HEK293 (cell line): ENCODE data around the gene CFAP119.

Experiments used
- GLIS1 ChIP-seq: fragments of 450-650 bp; formaldehyde crosslinking; IDR thresholded peaks from 2 replicates; pipeline ENCODE4 v1.5.1; 2016; ENCODE audit warnings: missing biosample characterization, missing genetic modification characterization
- HOXC10 ChIP-seq: sonication (generic); formaldehyde crosslinking; IDR thresholded peaks from 2 replicates; pipeline ENCODE4 v1.8.1; 2023; ENCODE audit warnings: mild to moderate bottlenecking, missing genetic modification reagents
- IKZF3 ChIP-seq: fragments of 450-650 bp; IDR thresholded peaks from 2 replicates; pipeline ENCODE4 v1.5.0; 2018; ENCODE audit warnings: missing biosample characterization, mild to moderate bottlenecking, missing genetic modification characterization, moderate library complexity
- OVOL3 ChIP-seq: fragments of 450-650 bp; formaldehyde crosslinking; IDR thresholded peaks from 2 replicates; pipeline ENCODE4 v1.5.1; 2016; ENCODE audit warnings: missing biosample characterization, missing genetic modification characterization
- REST ChIP-seq: fragments of 450-650 bp; formaldehyde crosslinking; IDR thresholded peaks from 2 replicates; pipeline ENCODE4 v1.5.1; 2016; ENCODE audit warnings: missing biosample characterization, missing genetic modification characterization
- TRIM28 ChIP-seq: IDR thresholded peaks from 2 replicates; pipeline ENCODE4 v1.6.1; 2011; ENCODE audit warnings: low read length, control low read depth, borderline replicate concordance
- TSHZ1 ChIP-seq: fragments of 450-650 bp; formaldehyde crosslinking; IDR thresholded peaks from 2 replicates; pipeline ENCODE4 v1.5.1; 2016; ENCODE audit warnings: missing biosample characterization, missing genetic modification characterization, borderline replicate concordance
- WT1 ChIP-seq: fragments of 450-650 bp; formaldehyde crosslinking; IDR thresholded peaks from 2 replicates; pipeline ENCODE4 v1.5.1; 2016; ENCODE audit warnings: missing biosample characterization, missing genetic modification characterization
- ZBTB8A ChIP-seq: fragments of 450-650 bp; formaldehyde crosslinking; IDR thresholded peaks from 2 replicates; pipeline ENCODE4 v1.5.1; 2016; ENCODE audit warnings: missing biosample characterization, missing genetic modification characterization
- ZEB2 ChIP-seq: fragments of 450-650 bp; formaldehyde crosslinking; IDR thresholded peaks from 2 replicates; pipeline ENCODE4 v1.5.1; 2016; ENCODE audit warnings: missing biosample characterization, missing genetic modification characterization
- ZFHX2 ChIP-seq: fragments of 450-650 bp; formaldehyde crosslinking; conservative IDR thresholded peaks from 2 replicates; pipeline ENCODE4 v1.5.1; 2016; ENCODE audit warnings: missing biosample characterization, missing genetic modification characterization
- ZNF146 ChIP-seq: fragments of 450-650 bp; formaldehyde crosslinking; IDR thresholded peaks from 2 replicates; pipeline ENCODE4 v1.5.1; 2016; ENCODE audit warnings: missing biosample characterization, missing genetic modification characterization
- ZNF184 ChIP-seq: fragments of 450-650 bp; IDR thresholded peaks from 2 replicates; pipeline ENCODE4 v1.5.1; 2018; ENCODE audit warnings: missing biosample characterization, mild to moderate bottlenecking, missing genetic modification characterization
- ZNF223 ChIP-seq: fragments of 450-650 bp; formaldehyde crosslinking; IDR thresholded peaks from 2 replicates; pipeline ENCODE4 v1.5.1; 2016; ENCODE audit warnings: missing biosample characterization, missing genetic modification characterization
- ZNF341 ChIP-seq: fragments of 450-650 bp; formaldehyde crosslinking; IDR thresholded peaks from 2 replicates; pipeline ENCODE4; 2016; ENCODE audit warnings: low read depth, missing biosample characterization, missing genetic modification characterization
- ZNF398 ChIP-seq: fragments of 450-650 bp; formaldehyde crosslinking; IDR thresholded peaks from 2 replicates; pipeline ENCODE4 v1.5.1; 2017; ENCODE audit warnings: missing biosample characterization, missing genetic modification characterization
- ZNF513 ChIP-seq: fragments of 450-650 bp; IDR thresholded peaks from 2 replicates; pipeline ENCODE4 v1.5.1; 2018; ENCODE audit warnings: missing biosample characterization, missing genetic modification characterization
- ZNF558 ChIP-seq: fragments of 450-650 bp; formaldehyde crosslinking; IDR thresholded peaks from 2 replicates; pipeline ENCODE4 v1.5.1; 2016; ENCODE audit warnings: missing biosample characterization, missing genetic modification characterization
- ZNF596 ChIP-seq: fragments of 450-650 bp; IDR thresholded peaks from 2 replicates; pipeline ENCODE4 v1.5.0; 2018; ENCODE audit warnings: missing biosample characterization, mild to moderate bottlenecking, missing genetic modification characterization, moderate library complexity
- ZNF610 ChIP-seq: fragments of 450-650 bp; formaldehyde crosslinking; IDR thresholded peaks from 2 replicates; pipeline ENCODE4 v1.5.1; 2016; ENCODE audit warnings: missing biosample characterization, missing genetic modification characterization, borderline replicate concordance
- ZNF624 ChIP-seq: fragments of 450-650 bp; formaldehyde crosslinking; IDR thresholded peaks from 2 replicates; pipeline ENCODE4 v1.5.1; 2017; ENCODE audit warnings: missing biosample characterization, missing genetic modification characterization
- ZNF658 ChIP-seq: fragments of 450-650 bp; formaldehyde crosslinking; IDR thresholded peaks from 2 replicates; pipeline ENCODE4; 2016; ENCODE audit warnings: missing biosample characterization, missing genetic modification characterization
- ZNF701 ChIP-seq: fragments of 450-650 bp; formaldehyde crosslinking; IDR thresholded peaks from 2 replicates; pipeline ENCODE4 v1.5.1; 2016; ENCODE audit warnings: missing biosample characterization, missing genetic modification characterization
- ZNF791 ChIP-seq: fragments of 450-650 bp; formaldehyde crosslinking; IDR thresholded peaks from 2 replicates; pipeline ENCODE4 v1.5.1; 2016; ENCODE audit warnings: missing biosample characterization, missing genetic modification characterization
- TF ChIP-seq, protein P1 (sequence below): fragments of 450-650 bp; formaldehyde crosslinking; IDR thresholded peaks from 2 replicates; pipeline ENCODE4 v1.5.1; 2017; ENCODE audit warnings: missing biosample characterization, mild to moderate bottlenecking, missing genetic modification characterization, moderate library complexity
- TF ChIP-seq, protein P2 (sequence below): fragments of 450-650 bp; formaldehyde crosslinking; IDR thresholded peaks from 2 replicates; pipeline ENCODE4 v1.5.1; 2016; ENCODE audit warnings: missing biosample characterization, missing genetic modification characterization

CFAP119 gene

DNA sequence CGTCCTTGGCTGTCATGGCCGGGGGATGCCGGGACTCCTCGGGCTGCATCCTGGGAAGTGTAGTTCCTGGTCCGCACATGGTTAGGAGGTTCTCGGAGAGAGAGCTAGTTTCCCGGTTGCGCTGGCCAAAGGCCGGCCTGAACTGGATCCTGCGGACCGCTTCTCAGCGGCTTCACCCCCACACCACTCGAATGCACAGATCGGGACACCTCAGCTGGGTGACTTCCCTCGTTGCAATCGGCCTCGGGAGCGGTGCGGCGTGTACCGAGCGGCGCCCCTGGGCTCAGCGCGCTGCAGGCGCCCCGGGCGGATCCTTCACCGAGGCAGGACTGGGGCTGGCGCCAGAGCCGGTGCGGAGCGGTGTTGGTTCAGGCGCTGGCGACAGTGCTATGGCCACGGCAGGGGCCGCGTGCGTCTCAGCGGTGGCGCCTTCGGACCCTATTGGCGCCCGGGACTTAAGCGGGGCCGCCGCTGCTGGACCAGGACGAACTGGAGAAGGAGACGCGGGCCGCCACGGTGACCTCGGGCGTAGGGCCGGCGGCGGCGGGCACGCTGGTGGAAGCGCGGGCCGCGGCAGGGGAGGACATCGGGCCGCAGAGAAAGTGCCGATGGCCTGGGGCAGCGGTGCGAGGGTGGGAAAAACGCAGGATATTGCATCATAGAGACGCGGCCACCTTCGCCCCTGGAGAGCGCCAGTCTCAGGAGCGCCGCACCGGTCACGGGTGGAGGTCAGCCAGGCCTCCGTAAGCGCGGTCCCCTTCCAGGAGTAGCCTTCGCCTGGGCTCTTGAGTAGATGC, 13.7 kb upstream of the CFAP119 start (continued):
- no peak for TF ChIP-seq ZNF658 (tag by site-specific recombination)
- peak; percentile 83 for TF ChIP-seq ZBTB8A (tag by site-specific recombination)
- TF ChIP-seq ZNF610 (tag by site-specific recombination) = peak; percentile 33; the same call in 1 of the 2 replicates
- peak; percentile 26; the same call in 1 of the 2 replicates for TF ChIP-seq HOXC10 (CRISPR knock-in tag)
- TF ChIP-seq ZNF146 (tag by site-specific recombination) = 0 out of 2 replicates have a peak, but pooled peaks have one; percentile 11
- peak; percentile 53 for TF ChIP-seq IKZF3
- TF ChIP-seq OVOL3 = peak; percentile 28; the same call in 1 of the 2 replicates
- no peak for TF ChIP-seq ZNF558 (tag by site-specific recombination)
- no peak for TF ChIP-seq ZNF701 (tag by site-specific recombination)
- 0 out of 2 replicates have a peak, but pooled peaks have one; percentile 13 for TF ChIP-seq ZNF596 (tag by site-specific recombination)
- TF ChIP-seq WT1 (tag by site-specific recombination) = 0 out of 2 replicates have a peak, but pooled peaks have one; percentile 21
- peak; percentile 58; the same call in 1 of the 2 replicates for TF ChIP-seq ZNF341 (tag by site-specific recombination)
- peak; percentile 42; the same call in 1 of the 2 replicates for TF ChIP-seq ZNF184 (tag by site-specific recombination)
- TF ChIP-seq ZFHX2 (tag by site-specific recombination) = peak; percentile 47
- TF ChIP-seq ZNF223 (tag by site-specific recombination) = no peak
- TF ChIP-seq ZEB2 = peak; percentile 95
- TF ChIP-seq, protein P1, sequence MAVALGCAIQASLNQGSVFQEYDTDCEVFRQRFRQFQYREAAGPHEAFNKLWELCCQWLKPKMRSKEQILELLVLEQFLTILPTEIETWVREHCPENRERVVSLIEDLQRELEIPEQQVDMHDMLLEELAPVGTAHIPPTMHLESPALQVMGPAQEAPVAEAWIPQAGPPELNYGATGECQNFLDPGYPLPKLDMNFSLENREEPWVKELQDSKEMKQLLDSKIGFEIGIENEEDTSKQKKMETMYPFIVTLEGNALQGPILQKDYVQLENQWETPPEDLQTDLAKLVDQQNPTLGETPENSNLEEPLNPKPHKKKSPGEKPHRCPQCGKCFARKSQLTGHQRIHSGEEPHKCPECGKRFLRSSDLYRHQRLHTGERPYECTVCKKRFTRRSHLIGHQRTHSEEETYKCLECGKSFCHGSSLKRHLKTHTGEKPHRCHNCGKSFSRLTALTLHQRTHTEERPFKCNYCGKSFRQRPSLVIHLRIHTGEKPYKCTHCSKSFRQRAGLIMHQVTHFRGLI (tag by site-specific recombination) = peak; percentile 13; the same call in 1 of the 2 replicates
- TF ChIP-seq ZNF791 (tag by site-specific recombination) = no peak
- TF ChIP-seq ZNF513 (tag by site-specific recombination) = no peak
- 0 out of 2 replicates have a peak, but pooled peaks have one; percentile 62 for TF ChIP-seq TSHZ1 (tag by site-specific recombination)
- TF ChIP-seq REST = peak; percentile 63; the same call in 1 of the 2 replicates
- TF ChIP-seq, protein P2, sequence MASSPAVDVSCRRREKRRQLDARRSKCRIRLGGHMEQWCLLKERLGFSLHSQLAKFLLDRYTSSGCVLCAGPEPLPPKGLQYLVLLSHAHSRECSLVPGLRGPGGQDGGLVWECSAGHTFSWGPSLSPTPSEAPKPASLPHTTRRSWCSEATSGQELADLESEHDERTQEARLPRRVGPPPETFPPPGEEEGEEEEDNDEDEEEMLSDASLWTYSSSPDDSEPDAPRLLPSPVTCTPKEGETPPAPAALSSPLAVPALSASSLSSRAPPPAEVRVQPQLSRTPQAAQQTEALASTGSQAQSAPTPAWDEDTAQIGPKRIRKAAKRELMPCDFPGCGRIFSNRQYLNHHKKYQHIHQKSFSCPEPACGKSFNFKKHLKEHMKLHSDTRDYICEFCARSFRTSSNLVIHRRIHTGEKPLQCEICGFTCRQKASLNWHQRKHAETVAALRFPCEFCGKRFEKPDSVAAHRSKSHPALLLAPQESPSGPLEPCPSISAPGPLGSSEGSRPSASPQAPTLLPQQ = peak; percentile 79
- no peak for TF ChIP-seq ZNF624
- peak; percentile 67; the same call in 1 of the 2 replicates for TF ChIP-seq TRIM28
- no peak; the same call in 1 of the 2 replicates for TF ChIP-seq ZNF398 (tag by site-specific recombination)
- TF ChIP-seq GLIS1 (tag by site-specific recombination) = peak; percentile 61
